Tibial nerve (tissue), 4 donors: Measurements from ENCODE around the gene LRCH4. TPM values are rescaled to one million over a fixed set of nuclear protein-coding genes. Genes with fewer than 3 reads are reported as not detected.

Source experiments
- DNase-seq, 2 donors: peaks; one replicate each; pipeline ENCODE4 v3.0.0-alpha.2; 2019; ENCODE audit warnings: low spot score in 2 of 2
- H3K27ac ChIP-seq, 4 donors: fragments of 200-600 bp; sonication (generic) in 3 of 4; one replicate each; pipeline ENCODE4 v1.5.1; 2017 to 2019; ENCODE audit warnings: mild to moderate bottlenecking in 1 of 4
- H3K27me3 ChIP-seq, 2 donors: fragments of 200-600 bp; sonication (generic) in 1 of 2; one replicate each; pipeline versions ENCODE4 v1.5.1 to v1.6.0; 2017 to 2019
- H3K36me3 ChIP-seq, 3 donors: fragments of 200-600 bp; sonication (generic); one replicate each; pipeline ENCODE4 v1.5.1; 2018 to 2019
- H3K4me1 ChIP-seq, 4 donors: fragments of 200-600 bp; sonication (generic) in 3 of 4; one replicate each; pipeline ENCODE4 v1.5.1; 2017 to 2019
- H3K4me3 ChIP-seq, 4 donors: fragments of 200-600 bp; sonication (generic) in 3 of 4; one replicate each; pipeline ENCODE4 v1.5.1; 2017 to 2019; ENCODE audit warnings: mild to moderate bottlenecking in 1 of 4, moderate library complexity in 1 of 4
- H3K9me3 ChIP-seq, 4 donors: fragments of 200-600 bp; sonication (generic) in 3 of 4; one replicate each; pipeline ENCODE4 v1.5.1; 2017 to 2019
- CTCF ChIP-seq, 5 experiments: fragments of 200-600 bp in 3 of 5; fragments of 450-650 bp in 2 of 5; sonication (generic) in 3 of 5; IDR thresholded peaks; one replicate each; pipeline ENCODE4 v1.5.1; 2016 to 2019; ENCODE audit warnings: antibody characterized with exemption in 5 of 5, mild to moderate bottlenecking in 3 of 5, moderate library complexity in 2 of 5
- EP300 ChIP-seq, 2 donors: sonication (generic); formaldehyde crosslinking; IDR thresholded peaks; one replicate each; pipeline ENCODE4 v1.6.1; 2017; ENCODE audit warnings: antibody characterized with exemption in 2 of 2, mild to moderate bottlenecking in 1 of 2
- POLR2A ChIP-seq, 2 donors: fragments of 450-650 bp; IDR thresholded peaks; one replicate each; pipeline ENCODE4 v1.6.1; 2017; ENCODE audit warnings: antibody characterized with exemption in 2 of 2, mild to moderate bottlenecking in 2 of 2, moderate library complexity in 2 of 2
- WGBS, 2 donors: methylation state at CpG; one replicate each; pipeline ENCODE4 v1.1.5; 2018; 5-methylcytosine and 5-hydroxymethylcytosine counted together
- total RNA-seq, 4 donors: library from RNA; depleted of rRNA; stranded (reverse); fragments of >200 nt; gene quantifications; one replicate each; pipeline ENCODE4 v1.1.0, GENCODE V29; 2016

LRCH4 gene
- total RNA-seq, 4 donors from 2014 or later, result 135 to 174 (median 170) TPM

GRCh38 chr7:100600730-100601038, 14.8 kb upstream of the LRCH4 start:
- no peak overlapping the region for H3K4me3 ChIP-seq
- H3K27me3 ChIP-seq, result no peaks in the 10 kb centered on the region
- H3K27ac ChIP-seq, result peak overlapping the region in 1 of 4 donors; percentile 40
- H3K4me1 ChIP-seq, result peaks cover 0 to 62% (median 8%) of the 10 kb centered on the region in 4 donors
- no peak for DNase-seq
- H3K36me3 ChIP-seq, result no peaks in the 10 kb centered on the region
- no peaks in the 10 kb centered on the region for H3K9me3 ChIP-seq
- WGBS, 2 donors, result 81 to 86% methylated on average over 8 to 9 of the region's 9 CpGs
- no peak for TF ChIP-seq POLR2A (IDR thresholded peaks at IDR 0.05)
- TF ChIP-seq EP300 (IDR thresholded peaks at IDR 0.05), result no peak
- no peak for TF ChIP-seq CTCF (IDR thresholded peaks at IDR 0.05)

- H3K27ac ChIP-seq, result peak overlapping the region in 2 of 4 donors; percentile 36 to 40
- WGBS, 2 donors, result 63 to 66% methylated on average over 15 of the region's 18 CpGs
- TF ChIP-seq CTCF (IDR thresholded peaks at IDR 0.05) (no peak), POLR2A (IDR thresholded peaks at IDR 0.05) (no peak), EP300 (IDR thresholded peaks at IDR 0.05) (no peak)
- H3K9me3 ChIP-seq, result no peaks in the 10 kb centered on the region
- no peaks in the 10 kb centered on the region for H3K36me3 ChIP-seq
- peaks cover 0 to 56% (median 7%) of the 10 kb centered on the region in 4 donors for H3K4me1 ChIP-seq
- H3K27me3 ChIP-seq, result no peaks in the 10 kb centered on the region
- H3K4me3 ChIP-seq, result no peak overlapping the region
- peak in 1 of 2 donors; percentile 52 for DNase-seq
Observed at GRCh38 chr7:100599911-100600729, 14.2 kb upstream of the LRCH4 start.

GRCh38 chr7:100598425-100598824, 12.5 kb upstream of the LRCH4 start:
- H3K4me1 ChIP-seq, result peaks cover 0 to 39% (median 4%) of the 10 kb centered on the region in 4 donors
- TF ChIP-seq POLR2A (IDR thresholded peaks at IDR 0.05), result no peak
- no peak for TF ChIP-seq EP300 (IDR thresholded peaks at IDR 0.05)
- TF ChIP-seq CTCF (IDR thresholded peaks at IDR 0.05), result no peak
- no peaks in the 10 kb centered on the region for H3K9me3 ChIP-seq
- no peaks in the 10 kb centered on the region for H3K36me3 ChIP-seq
- no peaks in the 10 kb centered on the region for H3K27me3 ChIP-seq
- H3K4me3 ChIP-seq, result no peak overlapping the region
- 78 to 86% methylated on average over 4 of the region's 4 CpGs for WGBS, 2 donors
- DNase-seq, result no peak
- H3K27ac ChIP-seq, result no peak overlapping the region

- TF ChIP-seq CTCF (IDR thresholded peaks at IDR 0.05) (no peak), POLR2A (IDR thresholded peaks at IDR 0.05) (no peak), EP300 (IDR thresholded peaks at IDR 0.05) (no peak)
- 94% methylated on average over 7 of the region's 7 CpGs for whole genome bisulfite sequencing, 2 donors
Observed at GRCh38 chr7:100595188-100595587, 9.3 kb upstream of the LRCH4 start.

GRCh38 chr7:100591596-100591995, 5.7 kb upstream of the LRCH4 start:
- no peak overlapping the region for H3K27ac ChIP-seq
- no peaks in the 10 kb centered on the region for H3K9me3 ChIP-seq
- H3K4me1 ChIP-seq, result peaks cover 0 to 26% (median 0%) of the 10 kb centered on the region in 4 donors
- no peak for TF ChIP-seq CTCF (IDR thresholded peaks at IDR 0.05)
- no peak for TF ChIP-seq EP300 (IDR thresholded peaks at IDR 0.05)
- TF ChIP-seq POLR2A (IDR thresholded peaks at IDR 0.05), result no peak
- no peak for DNase-seq
- no peaks in the 10 kb centered on the region for H3K36me3 ChIP-seq
- no peaks in the 10 kb centered on the region for H3K27me3 ChIP-seq
- no peak overlapping the region for H3K4me3 ChIP-seq
- 94 to 95% methylated on average over 17 of the region's 17 CpGs for WGBS, 2 donors

More at GRCh38 chr7:100595188-100595587, 9.3 kb upstream of the LRCH4 start:
- Histone ChIP-seq H3K27ac (no peak overlapping the region), H3K36me3 (no peaks in the 10 kb centered on the region), H3K4me1 (peaks cover 0 to 13% (median 0%) of the 10 kb centered on the region in 4 donors), H3K27me3 (no peaks in the 10 kb centered on the region), H3K4me3 (no peak overlapping the region), H3K9me3 (no peaks in the 10 kb centered on the region)
- DNase-seq, result no peak
